NCI-H1105 (cell line): ENCODE measurements around the gene SLC27A5.

Experiments
- DNase-seq: peaks from one replicate; lab custom pipeline; 2025; lab: John Stamatoyannopoulos, UW

SLC27A5 gene, protein sequence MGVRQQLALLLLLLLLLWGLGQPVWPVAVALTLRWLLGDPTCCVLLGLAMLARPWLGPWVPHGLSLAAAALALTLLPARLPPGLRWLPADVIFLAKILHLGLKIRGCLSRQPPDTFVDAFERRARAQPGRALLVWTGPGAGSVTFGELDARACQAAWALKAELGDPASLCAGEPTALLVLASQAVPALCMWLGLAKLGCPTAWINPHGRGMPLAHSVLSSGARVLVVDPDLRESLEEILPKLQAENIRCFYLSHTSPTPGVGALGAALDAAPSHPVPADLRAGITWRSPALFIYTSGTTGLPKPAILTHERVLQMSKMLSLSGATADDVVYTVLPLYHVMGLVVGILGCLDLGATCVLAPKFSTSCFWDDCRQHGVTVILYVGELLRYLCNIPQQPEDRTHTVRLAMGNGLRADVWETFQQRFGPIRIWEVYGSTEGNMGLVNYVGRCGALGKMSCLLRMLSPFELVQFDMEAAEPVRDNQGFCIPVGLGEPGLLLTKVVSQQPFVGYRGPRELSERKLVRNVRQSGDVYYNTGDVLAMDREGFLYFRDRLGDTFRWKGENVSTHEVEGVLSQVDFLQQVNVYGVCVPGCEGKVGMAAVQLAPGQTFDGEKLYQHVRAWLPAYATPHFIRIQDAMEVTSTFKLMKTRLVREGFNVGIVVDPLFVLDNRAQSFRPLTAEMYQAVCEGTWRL

DNA sequence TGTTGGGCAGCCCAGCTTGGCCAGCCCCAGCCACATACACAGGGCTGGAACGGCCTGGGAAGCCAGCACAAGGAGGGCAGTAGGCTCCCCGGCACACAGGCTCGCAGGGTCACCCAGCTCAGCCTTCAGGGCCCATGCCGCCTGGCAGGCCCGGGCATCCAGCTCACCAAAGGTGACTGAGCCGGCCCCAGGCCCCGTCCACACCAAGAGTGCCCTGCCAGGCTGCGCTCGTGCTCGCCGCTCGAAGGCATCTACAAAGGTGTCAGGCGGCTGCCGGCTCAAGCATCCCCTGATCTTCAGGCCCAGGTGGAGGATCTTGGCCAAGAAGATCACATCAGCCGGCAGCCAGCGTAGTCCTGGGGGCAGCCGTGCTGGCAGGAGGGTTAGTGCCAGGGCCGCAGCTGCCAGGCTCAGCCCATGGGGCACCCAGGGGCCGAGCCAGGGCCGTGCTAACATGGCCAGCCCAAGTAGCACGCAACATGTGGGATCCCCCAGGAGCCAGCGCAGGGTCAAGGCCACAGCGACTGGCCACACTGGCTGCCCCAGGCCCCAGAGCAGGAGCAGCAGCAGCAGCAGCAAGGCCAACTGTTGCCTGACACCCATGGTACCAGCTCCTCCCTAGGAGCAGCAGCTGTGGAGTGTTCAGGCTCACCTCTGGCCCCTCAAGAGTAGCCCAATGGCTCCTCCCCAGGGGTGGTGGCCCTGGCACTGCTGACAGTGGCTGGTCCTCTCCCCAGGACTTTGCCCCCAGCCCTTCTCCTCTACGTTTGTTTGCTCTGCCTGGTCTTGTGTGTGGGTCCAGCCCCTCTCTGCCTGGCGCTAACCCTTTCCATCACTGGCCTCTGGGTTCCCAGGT, at the start of gene SLC27A5:
Gene SLC27A5, minus strand, starts transcription at position 640 of the 856 bp plus-strand sequence. Its CDS starts 37 bp downstream, at position 603.
- DNase-seq: no peak

DNA sequence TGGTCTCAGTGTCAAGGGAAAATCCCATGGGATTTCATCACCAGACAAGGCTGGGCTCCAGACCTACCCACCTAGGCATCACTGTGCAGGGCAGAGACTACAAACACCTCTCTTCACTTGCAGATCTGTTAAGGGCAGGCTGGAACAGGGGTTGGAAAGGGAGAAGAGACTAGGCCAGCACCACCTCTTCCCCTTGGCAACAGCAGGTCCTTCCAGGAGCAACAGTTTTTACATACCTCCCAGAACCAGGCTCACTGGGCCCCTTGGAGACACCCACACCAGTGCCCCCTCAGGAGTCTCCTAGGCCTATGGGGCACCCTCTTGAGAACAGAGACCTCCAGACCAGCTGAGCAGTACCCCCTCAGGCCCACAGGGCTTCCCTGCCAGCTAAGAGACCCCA, 49.1 kb upstream of the SLC27A5 start:
- no peak for DNase-seq

DNA sequence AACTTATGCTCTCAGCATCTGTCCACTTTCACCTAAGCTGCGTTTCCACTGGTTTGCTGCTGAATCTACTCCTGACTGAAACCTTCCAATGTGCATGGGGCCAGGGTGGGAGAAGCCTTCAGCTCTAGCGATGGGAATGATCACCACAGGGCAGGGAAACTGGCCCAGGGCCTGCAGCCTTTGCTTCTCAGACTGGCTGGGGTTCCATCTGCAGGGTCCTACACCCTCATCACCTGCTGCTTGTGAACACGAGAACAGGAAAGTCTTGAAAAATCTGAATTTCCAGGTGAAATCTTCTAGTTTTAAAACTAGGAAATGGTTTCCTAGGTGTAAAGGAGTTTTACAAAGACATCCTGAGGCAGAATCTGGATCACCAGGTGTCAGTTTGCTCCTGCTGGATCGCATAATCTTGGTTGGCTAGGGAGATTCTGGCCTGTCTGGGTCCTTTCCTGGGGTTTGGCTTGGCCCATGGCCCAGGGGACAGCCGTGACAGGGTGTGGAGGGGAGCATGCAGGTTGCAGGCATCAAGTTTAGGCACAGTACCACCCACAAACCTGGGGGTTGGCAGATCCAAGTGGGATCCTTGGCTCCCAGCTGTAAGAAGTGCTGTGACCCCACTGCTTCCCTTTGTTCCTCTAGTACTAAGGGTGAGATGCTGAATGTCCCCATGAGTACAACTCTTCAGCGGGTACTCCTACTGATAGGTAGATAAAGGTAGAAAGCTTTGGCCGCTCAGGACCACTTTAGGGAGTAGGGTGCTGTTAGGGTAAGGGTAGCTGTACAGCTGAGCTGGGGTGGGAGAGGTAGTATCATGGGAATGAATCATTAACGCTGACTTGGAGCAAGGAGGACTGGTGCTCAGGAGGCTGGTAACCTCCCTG, 48.5 kb upstream of the SLC27A5 start:
- DNase-seq: no peak

DNA sequence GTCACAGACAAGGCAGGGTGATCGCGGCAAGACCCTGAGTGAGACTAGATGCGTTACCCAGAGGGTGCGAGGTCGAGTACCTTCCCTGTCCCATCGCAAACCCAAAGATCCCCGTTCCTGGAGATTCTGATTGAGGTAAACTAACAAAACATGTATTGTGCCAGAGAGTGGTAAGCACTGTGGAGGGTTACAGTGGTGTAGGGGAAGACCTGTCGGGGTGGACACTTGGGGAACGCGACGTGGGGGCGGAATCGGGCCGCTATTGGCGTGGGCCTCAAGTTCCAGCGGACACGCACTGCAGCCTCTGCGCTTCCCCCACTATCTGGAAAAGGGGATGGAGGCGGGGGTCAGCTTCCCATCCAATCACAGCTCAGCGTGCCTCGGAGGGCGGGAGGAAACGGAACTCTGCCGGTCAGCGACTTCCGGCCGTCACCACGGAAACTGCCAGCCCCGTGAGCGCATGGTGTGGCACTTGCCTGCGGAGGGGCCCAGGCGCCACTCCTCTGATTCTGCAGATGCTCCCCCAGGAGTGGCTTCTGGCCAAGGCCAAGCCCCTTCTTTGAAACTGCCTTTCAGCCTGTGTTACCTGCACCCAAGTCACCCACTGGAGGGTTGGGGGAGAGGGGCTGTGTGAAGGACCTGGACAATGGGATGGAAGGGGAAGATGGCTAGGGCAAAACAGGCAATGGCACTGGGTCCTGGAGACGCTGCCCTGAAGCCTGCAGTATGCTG, 47.6 kb upstream of the SLC27A5 start:
- DNase-seq: no peak

DNA sequence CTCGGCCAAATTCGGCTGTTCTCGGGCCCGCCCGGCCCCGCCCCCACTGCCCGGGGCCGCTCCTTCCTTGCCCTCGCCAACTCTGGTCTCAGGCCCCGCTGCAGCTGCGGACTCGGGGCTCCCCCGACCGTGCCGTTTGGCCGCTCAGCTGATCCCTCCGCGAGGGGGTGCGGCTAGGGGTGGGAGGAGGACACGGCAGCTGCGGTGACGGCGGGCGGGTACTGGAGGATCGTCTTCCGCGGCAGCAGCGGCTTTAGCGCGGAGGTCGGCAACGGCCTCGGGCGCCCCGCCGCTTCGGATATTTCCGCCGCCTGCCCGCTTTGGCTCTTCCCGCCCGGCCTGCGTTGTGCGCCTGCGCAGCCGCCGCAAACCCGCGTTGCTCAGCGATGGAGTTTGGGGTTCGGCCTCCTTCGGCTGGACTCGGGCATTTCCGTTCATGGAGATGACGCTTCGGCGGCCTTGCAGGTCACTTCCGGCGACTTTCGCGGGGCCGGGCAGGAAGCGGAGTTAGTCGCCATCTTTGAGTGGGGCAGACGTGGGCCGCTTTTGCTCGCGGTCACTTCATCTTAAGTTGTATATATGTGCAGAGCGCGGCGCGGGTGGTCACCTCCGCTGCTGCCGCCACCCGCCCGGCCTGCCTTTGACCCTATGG, 47.0 kb upstream of the SLC27A5 start:
- no peak for DNase-seq

DNA sequence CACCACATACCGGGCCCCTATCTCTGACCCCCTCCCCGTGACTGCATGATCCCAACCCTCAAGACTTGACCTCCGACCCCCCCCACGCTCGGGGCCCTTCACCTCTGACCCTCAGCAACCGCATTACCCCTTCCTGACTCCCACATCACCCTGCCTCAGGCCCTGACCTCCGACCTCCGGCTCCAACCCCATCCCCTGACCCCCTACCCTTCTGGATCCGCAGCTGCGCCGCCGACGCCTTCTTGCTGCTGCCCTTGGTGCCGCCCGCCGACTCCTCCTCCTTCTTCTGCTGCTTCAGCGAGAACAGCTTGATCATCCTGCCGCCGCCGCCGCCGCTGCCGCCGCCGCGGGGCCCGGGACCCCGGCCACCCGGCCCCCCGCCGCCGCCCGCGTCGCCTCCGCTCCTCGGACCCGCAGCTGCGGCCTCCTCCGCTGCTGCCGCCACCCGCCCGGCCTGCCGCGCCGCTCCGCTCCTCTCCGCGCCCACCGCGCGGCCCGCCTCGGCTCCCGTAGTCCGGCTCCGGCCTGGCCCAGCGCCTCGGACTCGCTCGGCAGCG, 46.4 kb upstream of the SLC27A5 start, which contains the start of gene UBE2M:
Gene UBE2M, minus strand, starts transcription at position 546 of the 557 bp plus-strand sequence. Its CDS starts 230 bp downstream, at position 316.
- no peak for DNase-seq

DNA sequence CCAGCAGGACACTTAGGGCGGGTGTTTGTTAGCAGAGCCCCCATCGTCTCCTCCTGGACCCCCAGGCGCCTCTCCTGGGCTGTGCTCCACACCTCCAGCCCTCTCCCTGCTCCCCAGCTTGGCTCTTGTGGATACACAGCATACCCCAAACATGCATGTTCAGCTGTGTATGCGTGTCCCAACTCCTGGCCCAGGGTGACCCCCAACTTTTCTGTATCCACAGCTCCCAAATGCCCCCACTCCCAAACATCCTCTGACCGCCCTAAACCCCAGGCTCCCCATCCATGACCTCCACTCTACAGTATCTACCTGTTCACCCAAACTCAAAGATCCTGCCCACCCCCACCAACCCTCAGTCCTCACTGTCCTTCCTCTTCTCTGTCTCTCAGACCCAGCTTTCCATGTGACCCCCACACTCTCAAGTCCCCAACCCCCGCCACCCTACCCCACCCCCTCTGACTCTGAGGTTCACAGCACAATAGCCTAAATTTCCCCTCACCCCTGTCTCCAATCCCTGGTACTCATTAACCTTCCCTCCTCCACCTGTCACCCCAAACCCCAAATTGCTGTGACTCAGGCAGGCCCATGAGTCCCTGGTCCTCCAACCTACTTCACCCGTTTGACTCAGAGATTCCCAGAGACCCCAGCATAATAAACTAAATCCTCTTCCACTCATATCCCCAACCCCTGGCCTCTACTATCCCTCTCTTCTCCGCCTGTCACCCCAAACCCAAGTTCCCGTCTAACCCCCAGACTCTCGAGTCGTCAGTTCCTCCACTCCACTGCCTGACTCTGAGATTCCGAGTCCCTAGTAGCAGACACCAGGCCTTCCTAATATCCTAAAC, 45.7 kb upstream of the SLC27A5 start:
- DNase-seq: no peak

DNA sequence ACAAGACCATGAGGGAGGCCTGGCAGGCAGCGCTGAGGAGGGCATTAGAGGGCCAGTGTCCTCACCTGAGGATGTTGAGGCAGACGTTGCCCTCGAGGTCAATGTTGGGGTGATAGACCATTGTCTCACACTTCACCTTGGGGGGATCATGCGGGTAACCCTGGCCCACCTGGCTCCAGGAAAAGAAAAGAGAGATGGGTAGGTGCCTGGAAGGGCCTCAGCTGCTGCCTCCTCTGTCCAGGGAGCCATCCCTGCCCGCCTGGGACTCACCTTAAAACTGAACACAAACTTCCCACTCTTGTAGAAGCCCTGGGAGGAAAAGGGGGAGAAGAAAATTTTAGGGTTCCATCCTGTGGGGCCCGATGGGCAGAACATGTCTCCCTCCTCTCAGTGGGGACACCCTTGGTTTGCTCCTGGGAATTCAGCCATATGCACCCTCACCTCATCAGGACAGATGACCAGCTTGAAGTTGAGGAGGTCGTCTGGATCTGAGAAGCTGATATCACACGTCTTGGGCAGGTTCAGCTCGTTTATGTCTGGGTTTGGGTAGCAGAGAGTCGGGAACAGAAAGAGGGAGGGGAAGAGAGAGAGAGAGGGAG, 44.9 kb upstream of the SLC27A5 start:
- no peak for DNase-seq

DNA sequence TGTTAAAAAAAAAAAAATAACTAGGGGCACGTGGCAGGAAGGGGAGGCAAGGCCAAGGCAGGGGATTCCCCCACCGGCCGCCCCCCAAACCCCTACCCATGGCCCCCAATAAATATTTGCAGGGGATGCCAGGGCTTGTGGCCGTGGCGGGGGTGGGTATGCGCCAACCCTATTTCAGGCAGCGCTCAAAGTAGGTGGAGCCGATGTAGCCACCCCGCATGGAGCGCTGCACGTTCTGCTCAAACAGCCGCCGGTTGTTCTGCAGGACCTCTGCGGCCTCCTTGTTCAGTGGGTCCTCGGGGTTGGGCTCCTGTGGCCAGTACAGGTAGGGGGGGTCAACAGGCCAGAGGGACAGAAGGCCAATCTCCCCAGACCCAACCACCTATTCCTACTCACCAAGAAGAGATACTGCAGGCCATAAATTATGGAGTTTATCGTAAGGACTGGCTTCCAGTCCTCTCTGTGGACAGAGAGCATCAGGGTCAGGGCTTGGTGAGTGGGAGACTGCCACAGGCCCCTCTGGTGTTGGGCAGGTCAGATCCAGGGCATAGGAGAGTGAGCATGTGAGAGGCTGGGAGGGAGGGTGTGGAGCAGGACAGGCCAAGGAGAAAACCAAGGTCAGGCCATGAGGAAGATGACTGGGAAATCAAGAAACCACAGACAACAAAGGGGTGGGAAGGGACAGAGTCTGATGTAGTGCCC, 44.3 kb upstream of the SLC27A5 start:
- no peak for DNase-seq

DNA sequence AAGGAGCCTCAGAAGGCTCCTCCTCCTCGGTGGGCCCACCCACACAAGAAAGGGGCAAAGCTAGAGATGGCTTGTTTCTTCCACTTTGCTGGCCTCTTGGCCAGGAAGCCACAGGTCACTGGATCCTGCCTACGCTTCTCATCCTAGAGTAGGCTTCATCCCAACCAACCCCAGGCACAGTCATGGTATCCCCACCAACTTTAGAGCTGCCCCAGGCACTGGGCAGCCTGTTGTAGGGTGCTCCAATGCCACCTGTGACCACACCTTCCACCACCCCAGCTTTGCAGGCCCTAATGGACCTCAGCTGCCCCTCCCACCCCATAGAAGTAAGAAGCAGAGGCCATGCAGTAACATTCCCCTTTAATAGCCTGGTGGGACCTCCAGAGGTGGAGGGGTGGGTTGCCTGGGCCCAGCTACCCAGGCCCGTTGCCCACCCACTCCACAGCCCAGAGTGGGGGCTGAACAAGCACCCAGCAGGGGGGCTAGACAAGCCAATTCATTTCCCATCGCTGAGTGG, 43.6 kb upstream of the SLC27A5 start:
- no peak for DNase-seq

DNA sequence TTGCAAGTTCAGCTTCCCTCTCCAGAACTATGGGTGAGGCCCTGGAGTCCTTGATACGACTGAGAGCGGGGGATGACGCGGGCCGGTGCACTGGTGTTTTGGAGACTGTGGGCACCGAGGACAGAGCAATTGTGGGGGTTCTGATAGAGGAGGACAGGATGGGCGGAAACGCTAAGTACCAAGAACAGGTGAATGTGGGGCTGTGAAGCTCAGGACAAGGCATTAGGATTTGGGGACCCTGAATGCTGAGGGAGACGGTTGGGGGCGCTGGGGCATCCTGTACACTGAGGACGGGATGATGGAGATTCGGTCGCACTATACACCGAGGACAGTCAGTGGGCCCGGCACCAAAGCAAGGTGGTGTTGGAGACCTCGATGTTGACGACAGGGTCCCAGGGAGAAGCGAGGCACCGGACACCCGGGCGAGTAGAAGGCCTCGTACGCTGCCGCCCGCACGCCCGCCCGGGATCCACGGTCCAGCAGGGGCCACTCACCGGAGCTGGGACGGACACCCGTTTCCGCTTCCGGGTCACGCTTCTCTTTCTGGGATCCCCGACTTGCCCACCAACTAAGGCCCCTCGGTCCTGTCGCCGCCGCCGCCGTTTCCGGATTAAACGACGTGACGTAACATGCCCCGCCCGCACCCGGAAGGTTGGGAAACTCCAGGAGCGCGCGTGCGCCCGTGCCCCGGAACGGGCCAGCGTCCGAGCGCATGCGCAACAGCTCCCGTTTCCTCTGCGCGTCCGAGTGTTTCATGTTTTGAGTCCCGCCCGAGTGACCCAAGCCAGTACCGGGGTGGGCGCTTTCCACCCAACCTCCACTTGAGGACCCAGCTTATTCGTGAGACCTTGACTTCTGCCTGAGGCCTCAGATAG, 42.9 kb upstream of the SLC27A5 start, which contains the start of gene CHMP2A:
Gene CHMP2A, minus strand, starts transcription at position 612 of the 875 bp plus-strand sequence. CDS start 893 bp downstream, outside the sequence.
- no peak for DNase-seq

DNA sequence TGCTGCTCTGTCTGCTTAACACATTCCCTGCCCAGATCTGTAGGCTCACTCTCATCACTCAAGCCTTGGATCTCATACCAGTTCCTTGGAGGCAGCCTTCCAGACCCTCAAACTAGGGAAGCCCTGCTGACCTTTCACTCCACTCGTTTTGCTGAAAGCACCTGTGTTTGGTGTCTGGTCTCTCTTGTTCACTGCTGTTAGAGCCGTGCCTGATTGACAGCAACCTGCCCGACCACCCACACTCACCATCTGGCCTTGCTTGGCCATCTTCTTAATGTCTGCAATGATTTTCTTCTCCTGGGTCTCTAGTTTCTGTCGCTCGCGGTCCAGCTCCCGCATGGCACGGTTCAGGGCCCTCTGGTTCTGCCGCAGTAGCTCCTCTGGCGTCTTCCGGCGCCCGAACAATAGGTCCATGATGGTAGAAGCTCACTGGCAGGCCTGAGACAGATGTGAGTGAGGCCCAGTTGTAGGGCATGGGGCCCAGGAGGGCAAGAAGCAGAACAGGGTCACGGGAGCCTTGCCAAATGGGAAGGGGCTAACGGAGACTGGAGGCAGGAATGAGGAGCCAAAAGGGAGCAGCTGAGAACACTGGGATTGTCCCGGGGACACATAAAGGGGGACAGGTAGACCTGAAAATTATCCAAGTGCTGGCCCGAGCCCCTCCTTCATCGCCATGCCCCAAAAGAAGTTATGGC, 42.2 kb upstream of the SLC27A5 start:
- DNase-seq: no peak

DNA sequence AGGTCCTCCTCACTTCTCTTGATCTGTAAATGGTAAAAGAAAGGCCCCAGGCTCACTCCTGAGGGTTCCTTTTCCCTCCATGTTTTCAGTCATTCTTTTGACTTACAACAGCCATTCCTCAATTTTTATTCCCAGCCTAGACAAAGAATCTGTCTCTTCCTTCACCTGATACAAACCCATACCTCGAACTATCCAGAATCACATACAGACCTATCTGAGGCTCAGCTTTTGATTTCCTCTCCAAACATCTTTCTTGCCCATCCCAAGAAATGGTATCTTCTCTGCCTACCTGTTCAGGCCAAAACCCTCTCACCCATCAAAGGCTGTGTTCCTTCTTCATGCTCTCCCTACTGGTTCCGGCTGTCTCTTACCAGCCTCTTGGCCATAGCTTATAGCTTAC, 40.9 kb upstream of the SLC27A5 start:
- DNase-seq: no peak

DNA sequence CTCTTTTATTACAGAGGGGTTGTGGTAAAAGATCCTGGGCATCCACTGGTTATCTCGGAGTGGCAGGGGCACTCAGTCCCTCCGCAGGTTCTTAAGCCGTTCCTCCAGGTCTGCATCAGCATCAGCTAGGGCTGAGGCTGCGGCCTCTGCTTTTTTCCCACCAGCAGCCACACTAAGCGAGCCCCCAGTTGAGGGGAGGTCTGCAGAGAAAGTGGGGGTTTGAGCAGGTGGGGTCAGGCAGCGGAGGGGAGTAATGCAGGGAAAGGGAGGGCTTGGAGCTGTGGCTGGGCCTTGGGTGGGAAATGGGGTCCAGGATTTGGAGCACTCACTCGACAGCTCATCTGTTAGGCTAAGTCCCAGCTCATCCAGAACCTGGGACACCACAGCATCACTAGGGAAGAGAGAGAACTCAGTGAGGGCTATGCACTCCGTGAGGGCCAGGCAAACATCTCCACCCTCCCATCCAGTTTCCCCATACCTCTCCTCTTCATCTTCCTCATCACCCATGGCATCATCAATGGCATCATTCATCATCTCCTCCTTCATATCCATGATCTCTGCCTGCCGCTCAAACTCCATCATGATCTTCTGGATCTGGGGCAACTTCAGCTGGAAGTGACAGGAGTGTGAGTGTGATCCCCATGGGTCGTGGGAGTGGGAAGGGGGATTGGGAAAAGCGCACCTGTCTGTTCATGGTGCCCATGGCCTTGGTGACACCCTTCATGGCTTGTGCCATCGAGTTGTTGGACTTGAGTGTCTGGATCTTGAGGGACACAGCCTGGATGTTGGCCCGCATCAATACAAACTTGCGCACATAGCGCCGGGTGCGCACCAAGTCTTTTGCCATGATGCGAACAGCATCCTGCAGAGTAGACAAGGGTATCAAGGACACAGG, 40.0 kb upstream of the SLC27A5 start:
- DNase-seq: no peak

DNA sequence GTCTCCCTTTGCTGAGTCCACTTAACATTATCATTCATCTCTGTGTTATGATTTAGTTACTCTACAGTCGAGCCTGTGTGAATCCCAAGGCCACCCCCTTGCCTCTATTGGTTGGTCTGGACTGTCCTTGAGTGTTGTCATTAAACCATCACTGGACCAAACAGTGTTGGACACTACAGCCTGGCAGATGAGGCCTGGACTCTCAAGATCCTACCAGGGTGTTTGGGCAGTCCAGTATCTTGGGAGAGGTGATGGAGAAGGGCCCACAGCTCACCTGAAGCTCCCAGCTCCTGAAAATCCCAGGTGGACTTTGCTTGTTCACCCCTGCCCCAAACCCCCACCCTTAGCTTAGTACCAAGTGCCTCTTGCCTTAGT, 39.3 kb upstream of the SLC27A5 start:
- no peak for DNase-seq
